GM23338 (cell line): Measurements from ENCODE around the gene USP49.

ENCODE experiments used
- CREB1 ChIP-seq: fragments of 250-450 bp; sonication (Bioruptor Pico); IDR thresholded peaks from 2 replicates; pipeline ENCODE4 v1.5.0; 2020; ENCODE audit warnings: low read depth, mild to moderate bottlenecking, moderate library complexity
- EZH2 ChIP-seq: fragments of 200-600 bp; sonication (generic); IDR thresholded peaks from one replicate; pipeline ENCODE4 v1.8.0; 2017; ENCODE audit warnings: antibody characterized with exemption, mild to moderate bottlenecking, low read depth; ENCODE audit not compliant: unreplicated experiment
- EZH2phosphoT487 ChIP-seq: fragments of 200-600 bp; sonication (generic); IDR thresholded peaks from one replicate; pipeline ENCODE4 v1.8.1; 2018; ENCODE audit warnings: antibody characterized with exemption; ENCODE audit not compliant: unreplicated experiment
- POLR2AphosphoS5 ChIP-seq: IDR thresholded peaks from 2 replicates; pipeline ENCODE4 v1.6.1; 2016; ENCODE audit warnings: antibody characterized with exemption, low read depth
- STAT1 ChIP-seq: IDR thresholded peaks from one replicate; pipeline ENCODE4 v1.6.1; 2016; ENCODE audit warnings: antibody characterized with exemption; ENCODE audit not compliant: unreplicated experiment
- ZNF114 ChIP-seq: fragments of 250-450 bp; sonication (Bioruptor Pico); IDR thresholded peaks from 2 replicates; pipeline ENCODE4 v1.5.0; 2020; ENCODE audit warnings: mild to moderate bottlenecking, moderate library complexity
- TF ChIP-seq, protein P1 (sequence below), 2 experiments: fragments of 200-600 bp in 1 of 2; sonication (generic) in 1 of 2; conservative IDR thresholded peaks; 2 replicates each; pipeline versions ENCODE4 v1.5.1 to v1.6.1; 2016 to 2017; ENCODE audit warnings: antibody characterized with exemption in 2 of 2, low read depth in 2 of 2, mild to moderate bottlenecking in 2 of 2, moderate library complexity in 1 of 2
- TF ChIP-seq, protein P2 (sequence below): fragments of 250-450 bp; sonication (Bioruptor Pico); IDR thresholded peaks from 2 replicates; pipeline ENCODE4 v1.5.0; 2020; ENCODE audit warnings: mild to moderate bottlenecking, moderate library complexity
- TF ChIP-seq, protein P3 (sequence below): IDR thresholded peaks from one replicate; pipeline ENCODE4 v1.6.1; 2018; ENCODE audit warnings: antibody characterized with exemption; ENCODE audit not compliant: unreplicated experiment
- TF ChIP-seq, protein P4 (sequence below): IDR thresholded peaks from 2 replicates; pipeline ENCODE4 v1.6.1; 2016; ENCODE audit warnings: antibody characterized with exemption

DNA sequence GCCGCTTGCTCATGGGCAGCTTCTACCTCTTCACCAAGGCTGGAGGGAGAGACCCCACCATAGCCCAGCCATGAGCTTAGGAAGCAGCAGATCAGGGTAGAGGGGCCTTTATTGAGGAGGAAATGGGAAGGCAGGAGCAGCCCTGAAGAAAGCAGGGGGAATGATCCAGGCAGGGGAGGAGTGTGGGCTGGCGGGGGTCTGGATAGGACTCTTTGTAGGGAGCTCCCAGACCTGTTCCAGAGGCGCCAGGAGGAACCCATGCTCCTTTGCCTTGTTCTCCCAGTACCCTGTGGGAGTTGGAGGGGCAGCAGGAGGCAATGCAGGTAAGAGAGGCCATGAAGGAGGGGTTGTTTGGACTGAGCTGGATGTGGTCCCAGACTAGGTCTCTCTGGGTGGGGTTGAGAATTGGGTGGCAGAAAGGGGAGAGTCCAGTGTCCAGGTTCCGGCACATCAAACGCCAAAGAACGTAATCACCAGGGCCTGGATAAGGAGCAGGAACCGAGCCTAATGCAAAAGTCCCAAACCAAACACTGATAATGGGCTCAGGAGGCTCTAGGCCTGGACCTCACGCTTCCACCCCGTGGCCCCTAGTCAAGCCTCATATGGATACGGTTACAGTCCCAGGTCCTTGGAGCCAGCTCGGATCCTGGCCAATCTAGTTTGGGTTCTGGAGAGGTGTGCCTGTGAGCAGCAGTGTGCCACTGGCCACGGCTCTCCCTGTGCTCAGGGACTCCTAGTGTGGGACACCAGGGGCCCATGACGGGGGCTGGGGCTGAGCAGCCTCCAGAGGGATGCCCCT, 135.9 kb downstream of the USP49 start:
- TF ChIP-seq, protein P1, sequence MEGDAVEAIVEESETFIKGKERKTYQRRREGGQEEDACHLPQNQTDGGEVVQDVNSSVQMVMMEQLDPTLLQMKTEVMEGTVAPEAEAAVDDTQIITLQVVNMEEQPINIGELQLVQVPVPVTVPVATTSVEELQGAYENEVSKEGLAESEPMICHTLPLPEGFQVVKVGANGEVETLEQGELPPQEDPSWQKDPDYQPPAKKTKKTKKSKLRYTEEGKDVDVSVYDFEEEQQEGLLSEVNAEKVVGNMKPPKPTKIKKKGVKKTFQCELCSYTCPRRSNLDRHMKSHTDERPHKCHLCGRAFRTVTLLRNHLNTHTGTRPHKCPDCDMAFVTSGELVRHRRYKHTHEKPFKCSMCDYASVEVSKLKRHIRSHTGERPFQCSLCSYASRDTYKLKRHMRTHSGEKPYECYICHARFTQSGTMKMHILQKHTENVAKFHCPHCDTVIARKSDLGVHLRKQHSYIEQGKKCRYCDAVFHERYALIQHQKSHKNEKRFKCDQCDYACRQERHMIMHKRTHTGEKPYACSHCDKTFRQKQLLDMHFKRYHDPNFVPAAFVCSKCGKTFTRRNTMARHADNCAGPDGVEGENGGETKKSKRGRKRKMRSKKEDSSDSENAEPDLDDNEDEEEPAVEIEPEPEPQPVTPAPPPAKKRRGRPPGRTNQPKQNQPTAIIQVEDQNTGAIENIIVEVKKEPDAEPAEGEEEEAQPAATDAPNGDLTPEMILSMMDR (conservative IDR thresholded peaks at IDR 0.05; ENCODE audit: low read depth in 2 of 2), result no peak
- TF ChIP-seq, protein P2, sequence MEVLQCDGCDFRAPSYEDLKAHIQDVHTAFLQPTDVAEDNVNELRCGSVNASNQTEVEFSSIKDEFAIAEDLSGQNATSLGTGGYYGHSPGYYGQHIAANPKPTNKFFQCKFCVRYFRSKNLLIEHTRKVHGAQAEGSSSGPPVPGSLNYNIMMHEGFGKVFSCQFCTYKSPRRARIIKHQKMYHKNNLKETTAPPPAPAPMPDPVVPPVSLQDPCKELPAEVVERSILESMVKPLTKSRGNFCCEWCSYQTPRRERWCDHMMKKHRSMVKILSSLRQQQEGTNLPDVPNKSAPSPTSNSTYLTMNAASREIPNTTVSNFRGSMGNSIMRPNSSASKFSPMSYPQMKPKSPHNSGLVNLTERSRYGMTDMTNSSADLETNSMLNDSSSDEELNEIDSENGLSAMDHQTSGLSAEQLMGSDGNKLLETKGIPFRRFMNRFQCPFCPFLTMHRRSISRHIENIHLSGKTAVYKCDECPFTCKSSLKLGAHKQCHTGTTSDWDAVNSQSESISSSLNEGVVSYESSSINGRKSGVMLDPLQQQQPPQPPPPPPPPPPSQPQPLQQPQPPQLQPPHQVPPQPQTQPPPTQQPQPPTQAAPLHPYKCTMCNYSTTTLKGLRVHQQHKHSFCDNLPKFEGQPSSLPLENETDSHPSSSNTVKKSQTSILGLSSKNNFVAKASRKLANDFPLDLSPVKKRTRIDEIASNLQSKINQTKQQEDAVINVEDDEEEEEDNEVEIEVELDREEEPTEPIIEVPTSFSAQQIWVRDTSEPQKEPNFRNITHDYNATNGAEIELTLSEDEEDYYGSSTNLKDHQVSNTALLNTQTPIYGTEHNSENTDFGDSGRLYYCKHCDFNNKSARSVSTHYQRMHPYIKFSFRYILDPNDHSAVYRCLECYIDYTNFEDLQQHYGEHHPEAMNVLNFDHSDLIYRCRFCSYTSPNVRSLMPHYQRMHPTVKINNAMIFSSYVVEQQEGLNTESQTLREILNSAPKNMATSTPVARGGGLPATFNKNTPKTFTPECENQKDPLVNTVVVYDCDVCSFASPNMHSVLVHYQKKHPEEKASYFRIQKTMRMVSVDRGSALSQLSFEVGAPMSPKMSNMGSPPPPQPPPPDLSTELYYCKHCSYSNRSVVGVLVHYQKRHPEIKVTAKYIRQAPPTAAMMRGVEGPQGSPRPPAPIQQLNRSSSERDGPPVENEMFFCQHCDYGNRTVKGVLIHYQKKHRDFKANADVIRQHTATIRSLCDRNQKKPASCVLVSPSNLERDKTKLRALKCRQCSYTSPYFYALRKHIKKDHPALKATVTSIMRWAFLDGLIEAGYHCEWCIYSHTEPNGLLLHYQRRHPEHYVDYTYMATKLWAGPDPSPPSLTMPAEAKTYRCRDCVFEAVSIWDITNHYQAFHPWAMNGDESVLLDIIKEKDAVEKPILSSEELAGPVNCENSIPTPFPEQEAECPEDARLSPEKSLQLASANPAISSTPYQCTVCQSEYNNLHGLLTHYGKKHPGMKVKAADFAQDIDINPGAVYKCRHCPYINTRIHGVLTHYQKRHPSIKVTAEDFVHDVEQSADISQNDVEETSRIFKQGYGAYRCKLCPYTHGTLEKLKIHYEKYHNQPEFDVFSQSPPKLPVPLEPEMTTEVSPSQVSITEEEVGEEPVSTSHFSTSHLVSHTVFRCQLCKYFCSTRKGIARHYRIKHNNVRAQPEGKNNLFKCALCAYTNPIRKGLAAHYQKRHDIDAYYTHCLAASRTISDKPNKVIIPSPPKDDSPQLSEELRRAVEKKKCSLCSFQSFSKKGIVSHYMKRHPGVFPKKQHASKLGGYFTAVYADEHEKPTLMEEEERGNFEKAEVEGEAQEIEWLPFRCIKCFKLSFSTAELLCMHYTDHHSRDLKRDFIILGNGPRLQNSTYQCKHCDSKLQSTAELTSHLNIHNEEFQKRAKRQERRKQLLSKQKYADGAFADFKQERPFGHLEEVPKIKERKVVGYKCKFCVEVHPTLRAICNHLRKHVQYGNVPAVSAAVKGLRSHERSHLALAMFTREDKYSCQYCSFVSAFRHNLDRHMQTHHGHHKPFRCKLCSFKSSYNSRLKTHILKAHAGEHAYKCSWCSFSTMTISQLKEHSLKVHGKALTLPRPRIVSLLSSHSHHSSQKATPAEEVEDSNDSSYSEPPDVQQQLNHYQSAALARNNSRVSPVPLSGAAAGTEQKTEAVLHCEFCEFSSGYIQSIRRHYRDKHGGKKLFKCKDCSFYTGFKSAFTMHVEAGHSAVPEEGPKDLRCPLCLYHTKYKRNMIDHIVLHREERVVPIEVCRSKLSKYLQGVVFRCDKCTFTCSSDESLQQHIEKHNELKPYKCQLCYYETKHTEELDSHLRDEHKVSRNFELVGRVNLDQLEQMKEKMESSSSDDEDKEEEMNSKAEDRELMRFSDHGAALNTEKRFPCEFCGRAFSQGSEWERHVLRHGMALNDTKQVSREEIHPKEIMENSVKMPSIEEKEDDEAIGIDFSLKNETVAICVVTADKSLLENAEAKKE, result no peak
- TF ChIP-seq EZH2 (no peak), POLR2AphosphoS5 (no peak), EZH2phosphoT487 (no peak), CREB1 (CRISPR knock-in tag) (no peak), STAT1 (no peak), ZNF114 (no peak)
- TF ChIP-seq, protein P3, sequence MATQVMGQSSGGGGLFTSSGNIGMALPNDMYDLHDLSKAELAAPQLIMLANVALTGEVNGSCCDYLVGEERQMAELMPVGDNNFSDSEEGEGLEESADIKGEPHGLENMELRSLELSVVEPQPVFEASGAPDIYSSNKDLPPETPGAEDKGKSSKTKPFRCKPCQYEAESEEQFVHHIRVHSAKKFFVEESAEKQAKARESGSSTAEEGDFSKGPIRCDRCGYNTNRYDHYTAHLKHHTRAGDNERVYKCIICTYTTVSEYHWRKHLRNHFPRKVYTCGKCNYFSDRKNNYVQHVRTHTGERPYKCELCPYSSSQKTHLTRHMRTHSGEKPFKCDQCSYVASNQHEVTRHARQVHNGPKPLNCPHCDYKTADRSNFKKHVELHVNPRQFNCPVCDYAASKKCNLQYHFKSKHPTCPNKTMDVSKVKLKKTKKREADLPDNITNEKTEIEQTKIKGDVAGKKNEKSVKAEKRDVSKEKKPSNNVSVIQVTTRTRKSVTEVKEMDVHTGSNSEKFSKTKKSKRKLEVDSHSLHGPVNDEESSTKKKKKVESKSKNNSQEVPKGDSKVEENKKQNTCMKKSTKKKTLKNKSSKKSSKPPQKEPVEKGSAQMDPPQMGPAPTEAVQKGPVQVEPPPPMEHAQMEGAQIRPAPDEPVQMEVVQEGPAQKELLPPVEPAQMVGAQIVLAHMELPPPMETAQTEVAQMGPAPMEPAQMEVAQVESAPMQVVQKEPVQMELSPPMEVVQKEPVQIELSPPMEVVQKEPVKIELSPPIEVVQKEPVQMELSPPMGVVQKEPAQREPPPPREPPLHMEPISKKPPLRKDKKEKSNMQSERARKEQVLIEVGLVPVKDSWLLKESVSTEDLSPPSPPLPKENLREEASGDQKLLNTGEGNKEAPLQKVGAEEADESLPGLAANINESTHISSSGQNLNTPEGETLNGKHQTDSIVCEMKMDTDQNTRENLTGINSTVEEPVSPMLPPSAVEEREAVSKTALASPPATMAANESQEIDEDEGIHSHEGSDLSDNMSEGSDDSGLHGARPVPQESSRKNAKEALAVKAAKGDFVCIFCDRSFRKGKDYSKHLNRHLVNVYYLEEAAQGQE, result no peak
- TF ChIP-seq, protein P4, sequence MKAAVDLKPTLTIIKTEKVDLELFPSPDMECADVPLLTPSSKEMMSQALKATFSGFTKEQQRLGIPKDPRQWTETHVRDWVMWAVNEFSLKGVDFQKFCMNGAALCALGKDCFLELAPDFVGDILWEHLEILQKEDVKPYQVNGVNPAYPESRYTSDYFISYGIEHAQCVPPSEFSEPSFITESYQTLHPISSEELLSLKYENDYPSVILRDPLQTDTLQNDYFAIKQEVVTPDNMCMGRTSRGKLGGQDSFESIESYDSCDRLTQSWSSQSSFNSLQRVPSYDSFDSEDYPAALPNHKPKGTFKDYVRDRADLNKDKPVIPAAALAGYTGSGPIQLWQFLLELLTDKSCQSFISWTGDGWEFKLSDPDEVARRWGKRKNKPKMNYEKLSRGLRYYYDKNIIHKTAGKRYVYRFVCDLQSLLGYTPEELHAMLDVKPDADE, result no peak
